HG03460 (cell line): ENCODE measurements around the gene VPS50.
A peak's percentile ranks its signal among the peaks of the same experiment; 100 is the strongest.

ENCODE experiments used
- ATAC-seq: cut with Tn5 transposase; IDR thresholded peaks from one replicate; pipeline ENCODE4 v1.9.1; 2021; ENCODE audit not compliant: unreplicated experiment

VPS50 gene, protein sequence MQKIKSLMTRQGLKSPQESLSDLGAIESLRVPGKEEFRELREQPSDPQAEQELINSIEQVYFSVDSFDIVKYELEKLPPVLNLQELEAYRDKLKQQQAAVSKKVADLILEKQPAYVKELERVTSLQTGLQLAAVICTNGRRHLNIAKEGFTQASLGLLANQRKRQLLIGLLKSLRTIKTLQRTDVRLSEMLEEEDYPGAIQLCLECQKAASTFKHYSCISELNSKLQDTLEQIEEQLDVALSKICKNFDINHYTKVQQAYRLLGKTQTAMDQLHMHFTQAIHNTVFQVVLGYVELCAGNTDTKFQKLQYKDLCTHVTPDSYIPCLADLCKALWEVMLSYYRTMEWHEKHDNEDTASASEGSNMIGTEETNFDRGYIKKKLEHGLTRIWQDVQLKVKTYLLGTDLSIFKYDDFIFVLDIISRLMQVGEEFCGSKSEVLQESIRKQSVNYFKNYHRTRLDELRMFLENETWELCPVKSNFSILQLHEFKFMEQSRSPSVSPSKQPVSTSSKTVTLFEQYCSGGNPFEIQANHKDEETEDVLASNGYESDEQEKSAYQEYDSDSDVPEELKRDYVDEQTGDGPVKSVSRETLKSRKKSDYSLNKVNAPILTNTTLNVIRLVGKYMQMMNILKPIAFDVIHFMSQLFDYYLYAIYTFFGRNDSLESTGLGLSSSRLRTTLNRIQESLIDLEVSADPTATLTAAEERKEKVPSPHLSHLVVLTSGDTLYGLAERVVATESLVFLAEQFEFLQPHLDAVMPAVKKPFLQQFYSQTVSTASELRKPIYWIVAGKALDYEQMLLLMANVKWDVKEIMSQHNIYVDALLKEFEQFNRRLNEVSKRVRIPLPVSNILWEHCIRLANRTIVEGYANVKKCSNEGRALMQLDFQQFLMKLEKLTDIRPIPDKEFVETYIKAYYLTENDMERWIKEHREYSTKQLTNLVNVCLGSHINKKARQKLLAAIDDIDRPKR

GRCh38 chr7:93231799-93232672 lies at the start of gene VPS50:
Gene VPS50, plus strand, starts transcription at chr7:93232366. Its CDS starts 102 bp downstream, at chr7:93232468.
- ATAC-seq = peak; percentile 99

GRCh38 chr7:93185303-93186027 lies 46.7 kb upstream of the VPS50 start:
- no peak for ATAC-seq

GRCh38 chr7:93188870-93189634 lies 43.1 kb upstream of the VPS50 start:
- no peak for ATAC-seq

GRCh38 chr7:93194386-93194785 lies 37.8 kb upstream of the VPS50 start:
- ATAC-seq = no peak

- no peak for ATAC-seq
These were observed 35.8 kb upstream of the VPS50 start for GRCh38 chr7:93196336-93196735.

- no peak for ATAC-seq
These were observed 33.7 kb upstream of the VPS50 start for GRCh38 chr7:93198472-93198871.

DNA sequence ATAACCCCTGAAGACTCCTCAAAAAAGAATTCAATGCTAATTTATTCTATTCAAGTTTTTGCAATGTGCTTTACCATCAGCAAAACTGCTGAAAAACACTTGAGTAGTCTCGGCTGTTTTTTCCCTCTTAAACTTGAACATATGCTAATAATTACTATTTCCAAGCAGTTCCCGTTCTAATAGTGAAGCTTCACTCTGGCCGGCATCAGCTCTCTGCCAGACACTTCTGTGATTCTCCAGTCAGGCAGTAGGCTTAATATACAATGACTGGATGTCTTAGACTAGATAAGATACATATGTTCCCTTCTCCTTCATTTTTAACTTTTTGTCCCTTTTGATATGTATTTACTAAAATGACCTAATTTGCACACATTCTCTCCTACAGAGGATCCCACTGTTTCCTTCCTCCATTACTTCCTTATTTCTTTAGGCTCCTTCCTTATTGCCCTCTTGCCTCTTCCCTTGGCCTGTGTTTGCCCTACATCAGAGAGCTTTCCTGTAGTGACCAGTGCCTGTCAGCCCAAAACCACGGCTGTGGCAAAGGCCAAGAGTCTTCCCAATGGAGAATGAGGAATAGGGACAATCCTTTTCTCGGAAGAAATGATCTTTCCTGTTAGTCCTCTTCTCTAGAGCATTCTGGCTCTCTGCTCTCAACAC lies 29.4 kb upstream of the VPS50 start:
- ATAC-seq = no peak

- no peak for ATAC-seq
These were observed 28.7 kb upstream of the VPS50 start for GRCh38 chr7:93203496-93203895.

DNA sequence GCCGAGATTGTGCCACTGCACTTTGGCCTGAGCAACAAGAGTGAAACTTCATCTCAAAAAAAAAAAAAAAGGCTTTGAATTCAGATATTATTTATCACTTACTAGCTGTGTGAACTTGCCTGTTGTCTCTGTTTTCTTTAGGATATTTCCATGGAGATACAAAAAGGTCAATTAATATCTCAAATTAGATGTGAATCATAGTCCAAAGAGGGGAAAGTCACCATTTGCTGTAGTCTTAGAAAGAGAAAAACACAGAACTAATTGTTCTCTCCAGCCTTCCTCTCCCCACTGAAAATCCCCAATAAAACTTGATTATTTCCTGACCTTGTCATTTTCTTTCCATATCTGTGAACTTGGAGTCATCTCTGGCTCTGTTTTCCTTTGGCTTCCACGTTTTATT lies 27.1 kb upstream of the VPS50 start:
- no peak for ATAC-seq

DNA sequence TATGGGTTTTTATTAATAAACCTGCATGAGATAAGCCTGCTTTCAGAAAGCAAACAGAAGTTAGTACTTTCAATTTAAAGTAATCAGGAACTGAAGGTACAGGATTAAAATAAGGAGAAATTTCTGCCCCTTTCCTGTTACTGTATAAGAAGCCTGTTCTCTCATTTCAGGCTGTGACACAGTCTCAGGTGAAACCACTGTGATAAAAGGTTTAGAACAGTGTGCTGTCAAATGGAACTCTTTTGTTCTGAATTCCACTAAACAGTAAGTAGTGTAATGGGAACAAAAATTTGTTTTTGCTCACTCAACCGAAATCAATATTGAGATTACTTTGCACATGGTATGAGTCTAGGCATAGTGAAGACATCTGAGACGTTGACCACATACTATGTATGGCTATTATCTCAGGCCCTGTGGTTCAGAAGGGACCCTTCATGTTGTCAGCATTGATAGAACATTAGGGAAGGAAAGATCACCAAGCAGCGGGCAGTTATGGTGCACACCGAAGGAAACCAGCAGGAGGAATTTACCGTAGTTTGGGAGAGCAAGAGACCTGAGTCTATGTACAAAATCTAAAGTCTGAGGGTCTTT lies 20.8 kb upstream of the VPS50 start:
- ATAC-seq = no peak

DNA sequence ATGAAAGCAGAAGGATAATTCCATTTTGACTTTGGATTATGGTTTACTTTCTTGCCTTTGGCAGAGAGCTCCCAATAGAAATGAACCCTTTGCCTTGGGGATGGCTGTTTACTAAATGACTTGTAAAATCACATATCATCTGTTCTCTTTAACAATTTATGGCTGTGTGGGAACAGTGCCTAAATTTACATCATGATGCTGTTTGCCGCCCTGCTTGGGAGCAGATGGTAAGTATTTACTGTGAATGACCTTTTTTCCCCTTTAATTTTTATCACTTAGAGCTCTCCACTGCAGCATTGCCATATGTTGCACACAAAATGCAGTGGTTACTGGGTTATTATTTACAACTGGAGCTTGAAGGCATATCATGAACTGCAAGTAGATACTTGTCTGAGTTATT lies 19.3 kb upstream of the VPS50 start:
- no peak for ATAC-seq

DNA sequence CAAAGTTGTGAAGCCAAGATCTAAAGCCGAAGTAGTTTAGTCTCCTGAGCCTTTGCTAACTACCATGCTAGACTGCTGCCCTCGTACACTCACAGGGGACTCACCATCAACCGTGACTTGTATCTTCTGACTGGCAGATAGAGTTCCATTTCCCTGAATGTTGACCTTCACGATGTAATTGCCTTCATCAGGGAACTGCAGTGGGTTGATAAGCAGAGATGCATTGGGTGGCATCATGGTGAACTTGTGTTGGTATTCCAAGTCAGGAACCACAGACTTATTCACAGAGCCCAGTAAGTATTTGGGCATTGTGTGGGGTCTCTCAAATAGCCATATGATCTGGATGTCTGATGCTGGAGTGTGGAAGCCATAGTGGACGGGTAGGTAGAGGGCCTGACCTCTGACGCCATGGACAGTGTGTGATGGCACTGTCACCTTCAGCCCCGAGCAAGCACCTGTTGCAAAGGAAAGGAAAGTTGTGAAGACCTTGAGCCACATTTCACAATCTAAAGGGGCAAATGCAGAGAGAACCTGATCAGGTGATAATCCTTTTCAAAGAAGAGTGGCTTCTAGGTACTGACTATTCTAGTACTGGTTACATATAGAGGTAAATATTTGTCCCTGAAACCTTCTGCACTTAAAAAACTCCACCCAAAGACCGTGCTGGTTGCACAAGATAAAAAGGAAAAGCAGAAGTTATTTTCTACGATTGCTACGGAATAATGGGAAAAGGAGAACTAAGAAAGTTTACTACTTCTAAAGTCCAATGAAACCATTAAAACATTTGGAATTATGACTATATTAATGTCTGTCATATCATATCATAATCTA lies 13.0 kb upstream of the VPS50 start:
- ATAC-seq = no peak

GRCh38 chr7:93219868-93220267 lies 12.3 kb upstream of the VPS50 start:
- no peak for ATAC-seq

GRCh38 chr7:93226310-93226709 lies 5.9 kb upstream of the VPS50 start, which contains the start of gene HEPACAM2:
Gene HEPACAM2, minus strand, starts transcription at chr7:93226469.
- ATAC-seq = no peak

DNA sequence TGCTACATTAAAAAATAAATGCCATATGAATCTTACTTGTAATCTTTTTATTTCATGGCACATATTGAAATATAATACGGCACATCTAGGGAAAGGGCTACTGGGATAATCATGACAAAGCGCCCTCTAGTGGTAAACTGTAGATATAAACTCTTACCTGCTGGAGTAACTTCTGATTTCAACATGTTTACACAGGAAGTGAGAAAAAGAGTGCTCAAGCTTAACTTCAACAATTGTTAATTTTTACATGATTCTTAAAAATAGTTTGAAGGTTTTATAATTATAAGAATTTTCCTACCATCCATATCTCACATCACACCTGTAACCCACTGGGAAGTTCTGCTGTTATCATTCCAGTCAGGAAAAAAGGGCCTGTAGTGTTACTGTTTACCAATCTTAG lies 3.9 kb upstream of the VPS50 start:
- no peak for ATAC-seq

- no peak for ATAC-seq
These were observed 907 bp upstream of the VPS50 start for GRCh38 chr7:93231259-93231658.

DNA sequence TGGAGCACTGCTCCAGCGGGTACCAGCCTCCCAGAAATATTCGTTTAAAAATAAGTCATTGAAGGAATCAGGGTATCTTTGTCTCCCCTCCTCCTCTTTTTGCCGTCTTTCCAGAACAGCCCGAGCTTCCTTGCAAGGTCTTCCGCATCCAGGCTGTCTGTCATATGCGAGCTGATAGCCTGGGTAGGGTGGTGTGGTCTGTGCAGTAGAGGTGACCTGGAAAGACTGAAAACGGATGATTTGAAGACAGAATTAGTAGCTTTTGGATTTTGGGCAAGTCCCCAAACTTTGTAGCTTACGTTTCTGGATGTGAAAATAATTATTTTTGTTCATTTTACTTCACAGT lies 480 bp downstream of the VPS50 start:
- ATAC-seq = peak; percentile 6

DNA sequence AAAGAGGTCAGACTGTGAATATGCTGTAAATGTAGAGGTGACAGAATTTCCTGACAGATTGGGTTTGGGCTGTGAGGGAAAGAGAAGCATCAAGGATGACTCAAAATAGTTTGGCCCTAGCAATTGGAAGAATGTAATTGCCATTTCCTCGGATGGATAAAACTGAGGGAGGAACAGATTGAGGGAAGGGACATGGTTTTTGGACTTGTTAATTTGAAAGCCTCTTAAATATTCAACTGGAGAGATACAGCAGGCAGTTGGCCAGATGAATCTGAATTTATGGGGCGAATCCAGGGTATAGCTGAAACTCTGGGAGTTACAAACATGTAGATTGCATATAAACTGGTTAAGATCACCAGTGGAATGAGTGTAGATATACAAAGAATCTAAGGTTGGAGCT lies 3.4 kb downstream of the VPS50 start:
- no peak for ATAC-seq
